Measurements from ENCODE around the gene MRPL58. TPM values are rescaled to one million over a fixed set of nuclear protein-coding genes. Genes with fewer than 3 reads are reported as not detected.

The MRPL58 gene
- total RNA-seq, 2 experiments from 2014 or later = 75.3 to 84.2 TPM

- H3K36me3 ChIP-seq (ENCODE audit: insufficient read depth, low read length) = peaks cover 79% of the 10 kb centered on the region
- CTCF ChIA-PET (ENCODE audit: unreplicated experiment) = interaction anchor here (1.7 kb wide), 1 partner anchor 12 kb away, joined by 5 read pairs; no protein-coding TSS in a partner anchor
- no TSS peak for BruUV-seq (replicated peaks)
These were observed 48.6 kb downstream of the MRPL58 start for GRCh38 chr17:75061055-75061438.

GRCh38 chr17:75061618-75062017 lies 49.1 kb downstream of the MRPL58 start:
- no peak overlapping the region for H3K4me3 ChIP-seq (ENCODE audit: low read depth, low read length, poor library complexity, severe bottlenecking)
- no peak for DNase-seq (ENCODE audit: low spot score)
- no peaks in the 10 kb centered on the region for H3K79me2 ChIP-seq (ENCODE audit: insufficient read depth, low read depth, low read length)
- no peaks in the 10 kb centered on the region for H4K20me1 ChIP-seq (ENCODE audit: insufficient read depth, low read length)
- peaks cover 73% of the 10 kb centered on the region for H3K36me3 ChIP-seq (ENCODE audit: insufficient read depth, low read length)
- H3K9me3 ChIP-seq (ENCODE audit: low read length) = no peaks in the 10 kb centered on the region
- TF ChIP-seq, protein P1, sequence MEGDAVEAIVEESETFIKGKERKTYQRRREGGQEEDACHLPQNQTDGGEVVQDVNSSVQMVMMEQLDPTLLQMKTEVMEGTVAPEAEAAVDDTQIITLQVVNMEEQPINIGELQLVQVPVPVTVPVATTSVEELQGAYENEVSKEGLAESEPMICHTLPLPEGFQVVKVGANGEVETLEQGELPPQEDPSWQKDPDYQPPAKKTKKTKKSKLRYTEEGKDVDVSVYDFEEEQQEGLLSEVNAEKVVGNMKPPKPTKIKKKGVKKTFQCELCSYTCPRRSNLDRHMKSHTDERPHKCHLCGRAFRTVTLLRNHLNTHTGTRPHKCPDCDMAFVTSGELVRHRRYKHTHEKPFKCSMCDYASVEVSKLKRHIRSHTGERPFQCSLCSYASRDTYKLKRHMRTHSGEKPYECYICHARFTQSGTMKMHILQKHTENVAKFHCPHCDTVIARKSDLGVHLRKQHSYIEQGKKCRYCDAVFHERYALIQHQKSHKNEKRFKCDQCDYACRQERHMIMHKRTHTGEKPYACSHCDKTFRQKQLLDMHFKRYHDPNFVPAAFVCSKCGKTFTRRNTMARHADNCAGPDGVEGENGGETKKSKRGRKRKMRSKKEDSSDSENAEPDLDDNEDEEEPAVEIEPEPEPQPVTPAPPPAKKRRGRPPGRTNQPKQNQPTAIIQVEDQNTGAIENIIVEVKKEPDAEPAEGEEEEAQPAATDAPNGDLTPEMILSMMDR (conservative IDR thresholded peaks at IDR 0.05; ENCODE audit: low read length) = no peak
- TF ChIP-seq EZH2phosphoT487 (IDR thresholded peaks at IDR 0.05; ENCODE audit: borderline replicate concordance, low read depth, low read length) = no peak
- no peak overlapping the region for H3K4me2 ChIP-seq (ENCODE audit: low read length)
- intact Hi-C loops (cut with micrococcal nuclease; ENCODE audit: unreplicated experiment) = no loop called here
- no peak overlapping the region for H2AFZ ChIP-seq (ENCODE audit: low read length)
- no peak overlapping the region for H3K27ac ChIP-seq (ENCODE audit: low read depth, low read length, poor library complexity, severe bottlenecking)
- POLR2A ChIA-PET = interaction anchor here (1.0 kb wide), 2 partner anchors 12 to 49 kb away, joined by 3 to 6 read pairs; partner anchors contain the start of gene MRPL58
- H3K4me1 ChIP-seq (ENCODE audit: insufficient read depth, low read length, poor library complexity, severe bottlenecking) = no peaks in the 10 kb centered on the region
- no peaks in the 10 kb centered on the region for H3K9me2 ChIP-seq (ENCODE audit: insufficient read depth, low read length)
- BruUV-seq (replicated peaks) = no TSS peak
- CTCF ChIA-PET (ENCODE audit: unreplicated experiment) = interaction anchor here (1.7 kb wide), 1 partner anchor 13 kb away, joined by 5 read pairs; no protein-coding TSS in a partner anchor

More at GRCh38 chr17:75061055-75061438, 48.6 kb downstream of the MRPL58 start:
- intact Hi-C loops (cut with micrococcal nuclease; ENCODE audit: unreplicated experiment) = no loop called here
- no peak overlapping the region for H3K4me2 ChIP-seq (ENCODE audit: low read length)
- H3K9me2 ChIP-seq (ENCODE audit: insufficient read depth, low read length) = no peaks in the 10 kb centered on the region
- no peak for DNase-seq (ENCODE audit: low spot score)
- no peaks in the 10 kb centered on the region for H4K20me1 ChIP-seq (ENCODE audit: insufficient read depth, low read length)
- no peaks in the 10 kb centered on the region for H3K4me1 ChIP-seq (ENCODE audit: insufficient read depth, low read length, poor library complexity, severe bottlenecking)
- no peaks in the 10 kb centered on the region for H3K9me3 ChIP-seq (ENCODE audit: low read length)
- POLR2A ChIA-PET = interaction anchor here (1.0 to 1.6 kb wide), 3 partner anchors 9 to 12 kb away, joined by 3 to 6 read pairs (median 4); no protein-coding TSS in a partner anchor
- H2AFZ ChIP-seq (ENCODE audit: low read length) = no peak overlapping the region
- H3K4me3 ChIP-seq (ENCODE audit: low read depth, low read length, poor library complexity, severe bottlenecking) = no peak overlapping the region
- H3K27ac ChIP-seq (ENCODE audit: low read depth, low read length, poor library complexity, severe bottlenecking) = no peak overlapping the region
- H3K79me2 ChIP-seq (ENCODE audit: insufficient read depth, low read depth, low read length) = no peaks in the 10 kb centered on the region
- TF ChIP-seq EZH2phosphoT487 (IDR thresholded peaks at IDR 0.05; ENCODE audit: borderline replicate concordance, low read depth, low read length) = no peak
- TF ChIP-seq, protein P1 (conservative IDR thresholded peaks at IDR 0.05; ENCODE audit: low read length) = no peak

- no TSS peak for BruUV-seq (replicated peaks)
- H3K27ac ChIP-seq (ENCODE audit: low read depth, low read length, poor library complexity, severe bottlenecking) = no peak overlapping the region
- H4K20me1 ChIP-seq (ENCODE audit: insufficient read depth, low read length) = no peaks in the 10 kb centered on the region
- no peak for DNase-seq (ENCODE audit: low spot score)
- POLR2A ChIA-PET = interaction anchor here (0.7 to 1.4 kb wide), 2 partner anchors 9 kb away, joined by 3 to 5 read pairs; no protein-coding TSS in a partner anchor
- CTCF ChIA-PET (ENCODE audit: unreplicated experiment) = interaction anchor here (1.1 kb wide), 1 partner anchor 100 kb away, joined by 4 read pairs; no protein-coding TSS in a partner anchor
- intact Hi-C loops (cut with micrococcal nuclease; ENCODE audit: unreplicated experiment) = no loop called here
- no peak overlapping the region for H3K4me2 ChIP-seq (ENCODE audit: low read length)
- no peaks in the 10 kb centered on the region for H3K4me1 ChIP-seq (ENCODE audit: insufficient read depth, low read length, poor library complexity, severe bottlenecking)
- no peak overlapping the region for H3K4me3 ChIP-seq (ENCODE audit: low read depth, low read length, poor library complexity, severe bottlenecking)
- TF ChIP-seq, protein P1 (conservative IDR thresholded peaks at IDR 0.05; ENCODE audit: low read length) = no peak
- no peak for TF ChIP-seq EZH2phosphoT487 (IDR thresholded peaks at IDR 0.05; ENCODE audit: borderline replicate concordance, low read depth, low read length)
- no peaks in the 10 kb centered on the region for H3K79me2 ChIP-seq (ENCODE audit: insufficient read depth, low read depth, low read length)
- peaks cover 62% of the 10 kb centered on the region for H3K36me3 ChIP-seq (ENCODE audit: insufficient read depth, low read length)
- no peaks in the 10 kb centered on the region for H3K9me2 ChIP-seq (ENCODE audit: insufficient read depth, low read length)
- no peaks in the 10 kb centered on the region for H3K9me3 ChIP-seq (ENCODE audit: low read length)
- no peak overlapping the region for H2AFZ ChIP-seq (ENCODE audit: low read length)
These were observed 50.7 kb downstream of the MRPL58 start for GRCh38 chr17:75063201-75063600.

All from OCI-LY7 (cell line).